Activated CD8-positive, alpha-beta memory T cell treated with anti-CD3 and anti-CD28 coated beads for 36 hours (primary cell): ENCODE measurements around the gene HSF2BP. TPM values are rescaled to one million over a fixed set of nuclear protein-coding genes. Genes with fewer than 3 reads are reported as not detected.
"Not testable (repeated sequence)": the region's sequence is repeated elsewhere in the genome, so short reads cannot be mapped to it uniquely, and the experiment has no call there.

ENCODE experiments used
- CTCF ChIA-PET: fragments of 350-600 bp; sonication (Branson Sonifier 250); formaldehyde crosslinking; loops from one replicate; lab custom pipeline; 2021; ENCODE audit warnings: antibody characterized with exemption; lab: Charles Lee
- POLR2A ChIA-PET: fragments of 350-600 bp; sonication (Branson Sonifier 250); formaldehyde crosslinking; loops from one replicate; lab custom pipeline; 2021; ENCODE audit warnings: antibody characterized with exemption; lab: Charles Lee
- total RNA-seq, 2 experiments: library from RNA; stranded (reverse); gene quantifications; one replicate each; pipeline ENCODE4 v1.2.3, GENCODE V29; 2021

HSF2BP gene
- total RNA-seq, 2 experiments from 2014 or later: 0.63 to 1.4 TPM

GRCh38 chr21:43503892-43504291 lies 155.4 kb downstream of the HSF2BP start:
- CTCF ChIA-PET: not testable (repeated sequence)

DNA sequence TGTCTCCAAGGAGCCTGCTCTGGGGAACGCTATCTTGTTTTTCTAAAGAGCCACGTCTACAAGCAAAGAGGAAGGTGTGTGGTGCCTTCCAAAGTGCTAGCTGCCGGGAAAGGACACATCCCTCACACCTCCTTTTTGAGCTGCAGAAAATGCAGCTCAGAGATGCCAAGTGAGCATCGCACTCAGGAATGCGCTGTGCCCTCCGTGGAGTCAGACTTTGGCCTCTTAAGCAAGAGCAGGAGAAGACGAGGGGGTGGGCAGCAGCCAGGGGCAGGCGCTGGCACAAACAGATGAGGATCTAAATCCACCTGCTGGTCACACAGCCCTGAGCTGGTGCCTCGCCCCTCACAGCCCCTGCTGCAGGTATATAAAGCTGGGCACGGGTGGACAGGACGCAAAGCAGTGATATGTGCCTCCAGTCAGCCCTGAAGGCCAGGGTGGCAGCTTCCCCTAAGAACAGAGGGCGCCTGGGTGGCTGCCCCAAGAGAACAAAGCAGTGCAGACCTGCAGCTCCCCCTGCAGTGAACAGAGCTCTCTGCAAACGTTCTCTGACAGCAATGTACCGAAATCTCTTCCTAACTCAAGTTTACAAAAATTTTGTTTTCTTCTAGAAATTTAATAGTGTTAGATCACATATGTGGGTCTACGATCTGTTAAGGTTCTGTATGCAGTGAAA lies 156.1 kb downstream of the HSF2BP start:
- POLR2A ChIA-PET, CTCF ChIA-PET: not testable (repeated sequence)

More at GRCh38 chr21:43503892-43504291, 155.4 kb downstream of the HSF2BP start:
- POLR2A ChIA-PET: not testable (repeated sequence)

- POLR2A ChIA-PET, CTCF ChIA-PET: not testable (repeated sequence)
Measured at GRCh38 chr21:43502407-43503071, 156.7 kb downstream of the HSF2BP start.

- CTCF ChIA-PET, POLR2A ChIA-PET: not testable (repeated sequence)
Measured at GRCh38 chr21:43498924-43499323, 160.4 kb downstream of the HSF2BP start.

DNA sequence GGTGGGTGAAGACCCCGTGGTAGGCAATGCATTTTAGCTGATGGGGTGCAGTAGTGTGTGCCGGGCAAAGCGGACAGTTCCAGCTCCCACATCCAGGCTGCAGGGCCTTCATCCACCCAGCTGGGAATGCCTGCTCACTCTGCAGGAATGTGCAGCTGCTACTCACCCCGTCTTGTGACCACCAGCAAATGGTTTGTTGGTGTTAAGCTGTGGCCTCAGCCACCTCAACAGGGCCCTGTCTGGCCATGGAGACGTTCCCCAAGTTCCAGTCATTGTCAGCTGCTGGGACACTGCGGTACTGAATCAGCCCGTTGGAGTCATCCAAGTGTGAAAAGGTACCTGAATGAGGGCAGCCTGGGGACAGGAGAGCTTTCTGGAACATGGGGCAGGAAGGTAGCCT lies 161.2 kb downstream of the HSF2BP start:
- CTCF ChIA-PET, POLR2A ChIA-PET: not testable (repeated sequence)

GRCh38 chr21:43494279-43495012 lies 164.8 kb downstream of the HSF2BP start:
- CTCF ChIA-PET, POLR2A ChIA-PET: not testable (repeated sequence)

GRCh38 chr21:43493471-43493870 lies 165.8 kb downstream of the HSF2BP start:
- CTCF ChIA-PET, POLR2A ChIA-PET: not testable (repeated sequence)

DNA sequence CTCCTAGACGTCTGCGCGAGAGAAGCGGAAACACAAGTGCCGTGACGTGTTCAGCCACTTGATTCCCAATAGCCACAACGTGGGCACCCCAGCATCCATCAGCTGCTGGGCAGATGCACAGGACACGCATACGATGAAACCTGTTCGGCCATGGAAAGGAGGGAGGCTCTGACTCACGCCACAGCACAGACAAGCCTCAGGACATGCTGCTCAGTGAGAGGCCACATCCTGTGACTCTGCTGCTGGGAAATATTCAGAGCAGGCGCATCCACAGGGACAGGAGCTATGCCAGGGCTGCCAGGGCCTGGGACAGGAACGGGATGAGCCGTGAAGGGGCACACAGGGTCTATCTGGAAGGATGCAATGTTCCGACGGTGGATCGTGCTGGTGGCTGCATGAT lies 171.1 kb downstream of the HSF2BP start:
- POLR2A ChIA-PET, CTCF ChIA-PET: not testable (repeated sequence)

DNA sequence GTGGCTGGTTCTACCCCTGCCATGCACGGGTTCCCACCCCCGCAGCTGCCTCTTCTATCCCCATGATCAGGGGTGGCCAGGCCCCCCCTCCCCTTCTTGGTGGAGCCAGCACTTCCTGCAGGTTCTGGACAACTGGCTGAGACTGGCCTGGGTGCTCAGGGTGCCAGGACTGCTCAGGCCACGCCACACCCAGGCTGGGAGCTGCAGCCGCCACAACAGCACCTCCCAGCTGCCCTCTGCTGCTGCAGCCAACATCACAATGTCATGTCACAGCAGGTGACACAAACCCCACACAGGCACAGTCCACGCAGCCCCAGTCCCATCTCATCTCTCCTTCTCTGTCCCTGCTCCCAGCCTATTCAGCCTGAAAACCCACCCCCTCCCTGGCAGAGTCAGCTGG lies 173.2 kb downstream of the HSF2BP start:
- CTCF ChIA-PET, POLR2A ChIA-PET: not testable (repeated sequence)

GRCh38 chr21:43485016-43485415 lies 174.3 kb downstream of the HSF2BP start:
- CTCF ChIA-PET, POLR2A ChIA-PET: not testable (repeated sequence)

- CTCF ChIA-PET, POLR2A ChIA-PET: not testable (repeated sequence)
Measured at GRCh38 chr21:43479197-43479596, 180.1 kb downstream of the HSF2BP start.

Other genes with a start within 250 kb of the HSF2BP start
- gene SIK1, start 232.4 kb downstream of the HSF2BP start, total RNA-seq: 1 to 10 TPM; 5.5 to 8.8 TPM
- 100 to 1,000 TPM; 105 to 106 TPM for gene RRP1B, start 72 bp upstream of the HSF2BP start, total RNA-seq
- gene PDXK, start 59.6 kb upstream of the HSF2BP start, total RNA-seq: 100 to 1,000 TPM; 113 to 115 TPM
- 10 to 100 TPM; 44.0 to 44.1 TPM for gene CSTB, start 116.8 kb upstream of the HSF2BP start, total RNA-seq
- 10 to 100 TPM; 88.7 to 92.9 TPM for gene RRP1, start 130.1 kb upstream of the HSF2BP start, total RNA-seq
- gene AGPAT3, start 205.7 kb upstream of the HSF2BP start, total RNA-seq: 10 to 100 TPM; 66.7 to 69.0 TPM